Umbilical cord (tissue), 2 donors: Measurements from ENCODE around the gene C21orf58. TPM values are rescaled to one million over a fixed set of nuclear protein-coding genes. Genes with fewer than 3 reads are reported as not detected.
"Not testable (repeated sequence)": the region's sequence is repeated elsewhere in the genome, so short reads cannot be mapped to it uniquely, and the experiment has no call there.

Experiments used
- DNase-seq: peaks from one replicate; pipeline ENCODE4 v3.0.0-alpha.2; 2015; ENCODE audit warnings: low spot score
- total RNA-seq: library from RNA; depleted of rRNA; stranded (reverse); fragments of >200 nt; gene quantifications from one replicate; pipeline ENCODE4 v1.2.3, GENCODE V29; 2014; ENCODE audit warnings: low replicate concordance; ENCODE audit not compliant: insufficient read depth

The C21orf58 gene
- total RNA-seq, 1 donor from 2014 or later = 12.3 TPM

- peak; percentile 86 for DNase-seq
These were observed 861 bp upstream of the C21orf58 start for GRCh38 chr21:46324390-46325072.

DNA sequence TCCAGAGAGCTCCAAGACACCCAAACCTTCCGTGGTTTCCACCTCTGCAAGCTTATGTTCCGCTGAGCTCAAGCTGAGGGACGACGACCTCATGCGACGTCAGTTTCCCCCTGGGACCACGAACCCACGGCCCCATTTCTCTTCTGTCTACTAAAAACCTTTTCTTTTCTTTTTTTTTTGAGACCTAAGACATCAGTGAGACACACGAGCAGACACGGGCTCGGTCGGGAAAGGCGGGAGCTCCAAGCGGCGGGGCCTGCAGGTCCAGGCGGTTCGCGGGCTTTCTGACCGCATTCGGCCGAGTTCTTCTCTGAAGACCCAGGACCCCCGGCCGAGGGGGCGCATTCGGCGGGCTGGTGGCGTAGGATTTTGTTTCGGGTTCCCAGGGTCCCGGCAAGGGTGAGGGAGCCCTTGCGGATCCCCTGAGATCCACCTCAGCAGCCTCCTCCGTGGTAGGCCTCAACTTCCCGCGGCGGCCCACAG, 402 bp downstream of the C21orf58 start:
- DNase-seq = peak; percentile 10

- DNase-seq = peak; percentile 17
These were observed 1.1 kb downstream of the C21orf58 start for GRCh38 chr21:46322351-46323226.

GRCh38 chr21:46320331-46320801, 3.3 kb downstream of the C21orf58 start:
- no peak for DNase-seq

- DNase-seq = no peak
These were observed 4.5 kb downstream of the C21orf58 start for GRCh38 chr21:46319186-46319585.

DNA sequence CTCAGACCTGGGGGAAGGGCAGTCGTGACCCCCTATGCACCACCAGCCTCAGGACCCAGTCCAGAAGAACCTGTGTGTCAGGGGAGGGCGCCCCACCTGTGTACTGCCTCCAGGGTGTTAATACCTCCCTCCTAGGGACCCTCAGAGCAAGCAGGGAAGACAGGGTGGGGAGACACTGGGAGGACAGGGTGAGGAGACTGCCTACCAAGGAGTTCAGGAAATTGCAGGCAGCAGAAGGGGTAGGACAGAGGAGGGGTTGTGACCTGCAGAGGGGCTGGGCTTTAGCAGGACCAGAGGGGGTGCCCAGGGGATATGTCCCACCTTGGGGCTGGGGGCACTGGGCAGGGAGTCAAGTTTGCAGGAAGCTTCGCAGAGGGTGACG, 5.2 kb downstream of the C21orf58 start:
- no peak for DNase-seq

- no peak for DNase-seq
These were observed 5.8 kb downstream of the C21orf58 start for GRCh38 chr21:46317710-46318463.

GRCh38 chr21:46316708-46317324, 6.9 kb downstream of the C21orf58 start:
- no peak for DNase-seq

GRCh38 chr21:46314441-46315020, 9.1 kb downstream of the C21orf58 start:
- DNase-seq = no peak

GRCh38 chr21:46312949-46313348, 10.7 kb downstream of the C21orf58 start:
- DNase-seq = no peak

GRCh38 chr21:46311568-46311967, 12.1 kb downstream of the C21orf58 start:
- no peak for DNase-seq

- not testable (repeated sequence) for DNase-seq
These were observed 13.4 kb downstream of the C21orf58 start for GRCh38 chr21:46310260-46310659.

GRCh38 chr21:46308431-46308830, 15.2 kb downstream of the C21orf58 start:
- DNase-seq = no peak

DNA sequence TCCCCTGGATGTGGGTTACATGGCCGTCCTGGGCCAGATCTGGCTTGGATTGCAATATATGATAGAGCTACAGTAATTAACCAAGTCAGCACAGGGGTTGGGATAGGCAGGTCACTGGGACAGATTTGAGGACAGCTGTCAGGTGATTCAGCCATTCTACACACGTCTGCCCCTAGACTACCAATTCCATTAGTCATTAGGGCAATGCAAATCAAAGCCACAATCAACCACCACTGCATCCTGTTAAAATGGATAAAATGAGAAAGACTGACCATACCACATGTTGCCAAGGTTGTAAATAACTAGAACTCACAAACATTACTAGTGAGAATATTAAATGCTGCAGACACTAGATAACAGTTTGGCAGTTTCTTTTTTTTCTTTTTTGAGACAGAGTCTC, 16.0 kb downstream of the C21orf58 start:
- no peak for DNase-seq

- DNase-seq = no peak
These were observed 18.7 kb downstream of the C21orf58 start for GRCh38 chr21:46304955-46305354.

DNA sequence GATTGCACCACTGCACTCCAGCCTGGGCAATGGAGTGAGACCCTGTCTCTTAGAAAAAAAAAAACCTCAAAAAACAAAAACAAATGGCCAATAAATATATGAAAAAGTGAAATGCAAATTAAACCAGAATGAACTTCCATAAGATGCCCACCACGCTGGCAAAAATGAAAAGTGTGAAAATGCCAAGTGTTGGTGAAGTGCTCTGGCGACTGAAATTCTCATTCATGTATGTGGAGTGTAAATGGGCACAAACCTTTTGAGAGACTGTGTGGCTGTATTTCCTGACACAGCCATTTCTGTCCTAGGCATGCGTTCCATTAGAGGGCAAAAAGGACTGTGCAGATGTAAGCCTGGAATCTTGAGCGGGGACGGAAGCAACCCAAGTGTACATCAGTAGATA, 19.2 kb downstream of the C21orf58 start:
- no peak for DNase-seq

- no peak for DNase-seq
These were observed 21.9 kb downstream of the C21orf58 start for GRCh38 chr21:46301759-46302158.

- DNase-seq = no peak
These were observed 24.5 kb downstream of the C21orf58 start for GRCh38 chr21:46299167-46299566.

GRCh38 chr21:46297338-46298271, 26.1 kb downstream of the C21orf58 start:
- DNase-seq = peak; percentile 42
